Measurements from ENCODE around the gene SPINK1.

- TF ChIP-seq CTCF (IDR thresholded peaks at IDR 0.05) (no peak), POLR2A (IDR thresholded peaks at IDR 0.05) (no peak)
Observed at GRCh38 chr5:147878066-147878759, 46.7 kb upstream of the SPINK1 start, which contains the start of gene SCGB3A2.
